Glomerular endothelial cell (primary cell): ENCODE results near the gene TMEM87B. TPM values are rescaled to one million over a fixed set of nuclear protein-coding genes. Genes with fewer than 3 reads are reported as not detected.

Experiments
- DNase-seq: peaks from one replicate; pipeline ENCODE4 v3.0.0-alpha.2; 2011; ENCODE audit warnings: low read depth, low spot score; ENCODE audit errors: extremely low read depth
- total RNA-seq: library from RNA; depleted of rRNA; stranded (reverse); fragments of >200 nt; gene quantifications from 2 replicates; pipeline ENCODE4 v1.2.3, GENCODE V29; 2015

The TMEM87B gene
- total RNA-seq, 1 donor from 2014 or later = 23.6 TPM

DNA sequence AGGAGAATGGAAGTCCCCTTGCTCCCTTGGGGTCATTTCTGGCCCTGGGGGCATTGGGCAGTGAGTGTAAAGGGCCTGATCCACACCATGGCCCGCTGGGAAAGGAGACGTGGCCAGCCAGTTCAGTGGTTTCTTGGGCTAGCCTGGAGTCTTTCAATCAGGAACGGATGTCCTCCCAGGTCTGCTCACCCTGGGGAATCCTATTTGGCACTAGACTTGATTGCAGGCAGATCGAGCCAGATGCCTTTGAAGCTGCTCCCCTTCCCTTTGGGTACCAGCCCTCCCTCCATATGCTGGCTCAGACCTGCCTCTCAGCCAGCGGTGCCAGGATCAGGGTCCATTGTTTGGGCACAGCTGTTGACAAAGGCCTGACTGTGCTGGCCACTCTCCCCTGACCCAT is 94.1 kb downstream of the TMEM87B start:
- no peak for DNase-seq

DNA sequence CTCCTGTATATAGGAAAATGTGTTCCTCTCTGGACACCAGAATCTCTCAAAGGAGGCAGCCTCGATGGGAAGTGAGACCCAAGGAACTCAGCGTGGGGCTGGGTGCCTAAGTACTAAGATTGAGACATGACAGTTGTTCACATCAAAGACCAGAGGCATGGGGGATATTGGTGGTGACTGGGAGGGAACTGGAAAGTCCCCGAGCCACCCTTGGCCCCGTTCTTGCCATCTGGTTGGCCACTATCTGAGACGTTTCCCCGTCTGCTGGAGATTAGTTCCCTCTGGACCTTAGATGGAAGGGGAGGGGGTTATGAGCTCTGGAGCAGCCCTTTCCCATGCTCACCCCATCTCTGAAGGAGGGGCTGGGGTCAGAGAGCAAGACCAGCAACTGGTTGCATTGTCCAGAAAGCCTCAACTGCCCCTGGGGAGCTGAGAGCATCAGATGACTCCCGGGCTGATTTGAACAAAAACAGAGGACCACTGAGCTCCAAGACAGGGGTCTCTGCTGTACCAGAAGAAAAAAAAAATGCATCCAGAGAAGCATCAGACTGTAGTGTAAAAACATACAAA is 94.9 kb downstream of the TMEM87B start:
- no peak for DNase-seq

DNA sequence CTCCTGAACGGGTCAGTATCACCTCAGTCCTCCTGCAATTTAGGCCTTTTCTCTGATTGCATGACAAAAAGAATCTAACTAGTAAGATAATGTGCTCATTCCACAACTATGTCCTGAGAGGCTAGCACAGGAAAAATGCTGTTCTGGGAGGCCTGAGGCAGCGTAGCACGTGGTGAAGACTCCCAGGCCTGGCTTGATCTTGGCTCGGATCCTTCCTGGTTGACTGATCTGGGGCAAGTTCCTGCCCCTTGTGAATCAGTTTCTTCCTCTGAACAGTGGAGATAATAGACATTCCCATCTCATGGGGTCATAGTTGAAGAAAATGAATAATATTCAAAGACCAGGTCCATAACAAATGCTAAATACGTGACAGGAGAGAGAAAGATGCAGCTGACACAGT is 95.4 kb downstream of the TMEM87B start:
- DNase-seq = peak; percentile 50

DNA sequence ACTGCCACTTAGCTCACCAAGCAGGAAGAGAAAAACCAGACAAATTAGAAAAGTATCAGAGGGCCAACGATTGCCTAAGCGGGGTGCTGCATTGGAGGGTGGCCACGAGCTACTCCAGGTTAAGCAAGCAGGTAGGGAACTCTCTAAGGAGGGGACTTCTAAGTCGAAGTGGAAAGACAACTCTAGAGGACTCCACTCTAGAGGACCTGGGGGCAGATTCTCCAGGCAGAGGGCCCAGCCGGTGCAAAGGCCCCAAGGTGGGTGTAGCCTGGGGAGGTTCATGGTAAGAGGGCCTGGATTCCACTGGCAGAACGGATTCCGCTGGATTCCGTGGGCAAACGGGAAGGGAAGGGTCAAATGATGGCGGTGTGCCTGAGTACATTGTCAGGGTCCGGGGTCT is 95.8 kb downstream of the TMEM87B start:
- no peak for DNase-seq

DNA sequence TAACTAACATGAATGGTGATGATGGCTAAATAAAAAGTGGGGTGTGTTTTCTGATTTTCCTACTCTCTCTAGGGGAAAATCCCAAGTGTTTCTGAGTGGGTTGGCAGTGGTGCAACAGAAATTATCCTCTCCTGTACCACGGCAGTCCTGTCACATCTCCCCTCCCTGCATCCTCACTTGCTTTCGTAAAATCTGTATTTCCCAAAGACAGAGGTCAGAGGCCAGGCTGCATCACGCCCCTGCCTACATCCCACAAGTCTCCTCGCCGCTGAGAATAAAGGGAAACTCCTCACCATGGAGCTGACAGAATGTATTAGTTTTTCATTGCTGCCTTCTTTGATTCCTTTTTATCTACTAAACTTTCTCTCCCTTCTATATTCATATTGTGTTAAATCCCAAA is 96.2 kb downstream of the TMEM87B start:
- DNase-seq = no peak

DNA sequence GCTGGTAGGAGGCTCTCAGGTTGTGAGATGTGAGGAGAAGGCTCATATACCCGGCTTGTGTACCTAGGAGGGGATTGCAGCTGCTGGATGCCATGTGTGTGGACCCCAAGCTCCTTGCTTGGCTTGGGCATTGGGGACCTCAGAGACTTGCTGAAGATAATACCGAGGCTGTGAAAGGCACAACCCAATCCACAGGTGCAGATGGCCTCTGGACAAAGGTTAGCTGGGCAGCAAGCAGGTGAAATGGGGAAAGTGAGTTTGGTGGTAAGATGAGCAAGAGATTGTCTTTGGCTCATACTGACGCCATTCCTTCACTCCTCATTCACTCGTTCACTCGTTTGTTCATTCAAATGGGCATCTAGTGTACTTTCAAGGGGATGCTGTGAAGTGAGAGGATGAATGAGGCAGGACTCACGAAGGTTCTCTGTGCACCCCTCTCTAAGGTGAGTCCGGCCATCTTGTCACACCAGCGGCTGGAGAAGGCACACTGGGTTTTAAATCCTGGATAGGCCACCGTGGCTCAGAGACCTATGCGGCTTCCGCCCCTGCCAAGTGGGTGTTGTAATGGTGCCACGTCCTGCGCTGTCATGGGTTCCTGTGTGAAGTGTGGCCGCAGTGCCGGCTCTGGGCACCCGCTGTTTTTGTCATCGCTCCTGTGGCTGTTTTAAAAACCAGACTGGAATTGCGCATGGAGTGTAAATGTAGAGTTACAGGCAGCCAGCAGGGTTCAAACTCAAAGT is 96.8 kb downstream of the TMEM87B start:
- no peak for DNase-seq

DNA sequence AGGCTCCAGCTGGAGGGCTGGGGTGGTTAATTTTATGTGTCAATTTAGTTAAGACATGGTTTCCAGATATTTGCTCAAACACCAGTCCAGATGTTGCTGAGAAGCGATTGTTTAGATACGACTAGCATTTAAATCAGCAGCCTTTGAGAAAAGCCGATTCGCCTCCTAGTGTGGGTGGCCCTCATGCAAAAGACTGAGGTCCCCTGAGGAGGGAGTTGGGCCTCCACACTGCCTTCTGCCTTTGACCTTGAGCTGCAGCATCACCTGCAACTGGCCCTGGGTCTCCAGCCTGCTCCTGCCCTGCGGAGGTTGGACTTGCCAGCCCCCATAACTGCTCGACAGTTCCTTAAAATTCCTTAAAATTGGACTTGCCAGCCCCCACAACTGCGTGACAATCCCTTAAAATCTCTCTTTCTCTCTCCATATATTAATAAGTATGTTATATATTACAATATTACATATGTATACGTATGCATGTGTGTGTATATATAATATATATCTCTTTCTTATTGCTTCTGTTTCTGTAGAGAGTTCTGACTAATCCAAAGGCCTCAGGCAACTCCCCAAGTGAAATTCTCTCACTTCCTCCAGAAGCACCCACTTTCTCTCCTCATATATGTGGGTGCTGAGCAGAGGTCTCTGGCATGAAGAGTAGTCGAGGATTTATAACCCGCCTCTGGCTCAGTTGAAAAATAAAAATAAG is 97.6 kb downstream of the TMEM87B start:
- no peak for DNase-seq

DNA sequence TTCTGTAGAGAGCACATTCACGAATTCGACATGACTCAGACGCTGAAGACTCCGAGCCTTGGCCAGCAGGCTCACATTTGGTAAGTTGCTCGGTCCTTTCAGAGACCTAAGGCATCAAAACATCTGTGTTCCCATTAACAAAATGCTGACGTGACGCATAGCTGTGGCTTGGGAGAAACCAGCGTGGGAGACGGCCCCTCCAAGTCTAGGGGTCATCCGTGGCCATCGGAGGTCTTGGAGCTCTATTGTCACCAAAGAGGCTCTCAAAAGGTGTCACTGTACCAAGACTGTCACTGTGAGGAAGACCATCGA is 98.1 kb downstream of the TMEM87B start:
- no peak for DNase-seq

DNA sequence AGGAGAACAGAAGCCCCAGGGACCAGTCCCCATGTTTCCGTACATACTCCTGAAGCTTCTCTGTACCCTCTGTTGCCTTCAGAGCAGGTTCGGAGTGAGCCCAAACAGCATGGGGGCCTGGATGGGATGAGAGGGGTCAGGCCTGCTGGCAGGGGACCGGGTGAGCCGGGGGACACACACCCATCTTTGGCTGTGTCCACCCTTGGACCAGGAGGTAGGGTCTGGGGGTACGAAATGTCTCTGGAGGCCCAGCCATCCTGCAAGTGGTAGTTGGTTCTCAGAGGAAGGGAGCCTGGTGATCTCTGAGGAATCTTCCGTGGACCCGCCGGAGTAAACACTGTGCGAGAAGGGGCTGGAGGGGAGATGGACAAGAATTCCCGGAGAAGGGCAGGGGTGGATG is 98.4 kb downstream of the TMEM87B start:
- DNase-seq = no peak

DNA sequence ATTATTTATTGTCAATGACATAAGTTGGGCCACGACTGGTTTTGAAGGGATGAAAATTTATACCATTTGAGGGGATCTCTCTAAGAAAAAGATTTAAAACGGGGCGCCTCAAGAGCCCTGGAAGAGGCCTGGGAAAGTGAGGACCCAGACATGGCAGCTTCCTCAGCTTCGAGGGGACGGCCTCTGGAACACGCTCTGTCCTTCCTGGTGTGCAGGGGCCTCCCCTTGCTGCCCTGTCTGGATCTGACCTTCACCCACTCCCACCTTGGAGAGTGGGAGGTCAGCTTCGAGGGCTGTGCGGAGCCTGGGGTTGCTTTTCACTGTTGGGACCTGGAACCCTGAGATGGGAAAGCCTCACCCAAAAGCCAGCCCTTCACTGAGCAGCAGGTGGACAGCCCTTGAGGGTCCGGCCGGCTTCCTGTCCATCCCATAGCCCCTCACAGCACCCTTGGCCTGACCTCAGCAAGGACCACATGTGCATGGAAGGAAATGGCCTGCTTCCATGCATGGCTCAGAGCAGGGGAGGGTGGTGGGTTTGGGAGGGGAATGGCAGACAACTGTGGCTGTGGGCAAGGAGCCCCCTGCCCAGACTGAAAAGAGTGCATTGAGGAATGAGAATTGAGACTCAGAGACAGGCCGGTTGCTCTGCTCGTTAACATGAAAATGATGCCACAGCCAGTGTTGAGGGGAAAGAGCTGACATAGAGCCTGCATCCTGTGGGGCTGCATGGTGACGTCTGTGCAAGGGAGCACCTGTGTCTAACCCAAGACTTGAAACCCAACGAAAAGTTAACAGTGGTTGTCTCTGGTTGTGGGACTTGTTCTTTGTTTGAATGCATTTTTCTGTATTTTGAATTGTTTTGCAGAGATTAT is 99.4 kb downstream of the TMEM87B start:
- DNase-seq = no peak

DNA sequence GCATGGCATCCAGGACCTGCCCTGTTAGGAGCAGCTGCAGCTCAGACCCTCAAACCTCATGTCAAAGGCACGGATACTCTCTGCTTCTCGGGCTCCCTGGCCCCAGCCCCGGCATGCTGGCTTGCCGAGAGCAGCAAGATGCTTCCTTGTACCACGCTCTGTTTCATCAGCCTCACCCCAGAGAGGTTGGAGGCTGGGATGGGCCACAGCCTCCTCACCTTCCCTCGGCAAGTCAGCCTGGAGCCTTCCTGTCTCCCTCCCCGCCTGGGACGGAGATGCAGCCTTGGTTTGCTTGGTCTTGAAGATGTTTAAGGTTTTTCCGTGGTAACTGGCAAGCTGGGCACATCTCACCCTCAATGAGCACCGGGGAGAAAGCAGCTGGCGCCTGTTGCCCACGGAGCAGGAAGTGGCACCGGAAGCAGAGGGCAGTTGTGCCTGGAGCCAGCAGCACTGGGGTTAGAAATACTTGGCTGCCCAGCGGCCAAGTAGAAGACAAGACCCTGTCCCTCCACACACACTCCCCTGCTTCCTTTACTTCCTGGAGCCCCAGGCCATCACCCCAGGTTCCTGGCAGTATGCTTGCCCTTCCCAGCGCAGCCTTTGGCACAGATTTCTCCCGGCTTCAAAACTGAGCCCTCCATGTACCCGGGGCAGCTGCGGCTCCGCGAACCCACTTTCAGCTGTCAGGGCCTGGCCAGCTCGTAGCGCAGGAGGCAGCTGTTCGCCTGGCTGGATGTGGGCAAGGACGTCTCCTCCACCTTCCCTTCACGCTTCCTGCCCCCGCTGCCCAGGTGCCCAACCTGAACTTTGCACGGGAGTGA is 100.5 kb downstream of the TMEM87B start:
- no peak for DNase-seq

DNA sequence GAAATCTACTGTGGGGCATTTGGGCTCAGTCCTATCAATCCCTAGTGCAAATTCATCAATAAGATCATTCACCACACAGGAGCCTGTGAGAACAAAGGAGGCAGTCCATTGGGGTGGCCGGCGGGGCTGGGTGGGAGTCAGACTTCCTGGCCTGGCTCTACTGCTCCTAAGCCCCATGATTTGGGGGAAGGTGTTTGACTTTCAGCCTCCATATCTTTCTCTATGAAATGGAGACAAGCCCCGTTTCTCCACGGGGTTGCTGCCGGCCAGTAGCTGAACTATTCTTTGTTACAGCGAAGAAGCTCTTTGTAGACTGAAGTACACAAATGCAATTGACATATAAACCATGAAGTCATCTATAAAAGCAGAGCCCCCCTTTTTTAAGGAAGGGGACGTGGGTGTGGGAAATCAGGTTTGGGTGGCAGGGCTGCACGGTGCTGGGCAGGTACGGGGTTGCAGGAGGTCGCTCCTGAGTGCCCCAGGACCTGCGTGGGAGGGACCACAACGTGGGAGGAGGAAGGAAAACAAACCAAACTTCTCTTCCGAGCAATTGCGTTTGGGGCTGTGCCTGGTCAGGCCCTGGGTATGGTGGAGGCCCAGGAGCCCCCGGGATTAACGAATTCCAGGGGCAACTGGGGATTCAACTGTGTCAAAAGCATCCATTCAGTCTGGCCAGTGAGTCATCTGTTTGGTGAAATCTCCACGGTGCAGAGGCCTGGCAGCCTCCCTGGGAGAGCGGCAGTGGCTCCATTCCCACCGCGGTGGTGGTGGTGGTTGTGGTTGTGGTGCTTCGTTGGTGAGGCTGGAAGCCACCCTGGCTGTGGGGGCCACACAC is 101.3 kb downstream of the TMEM87B start:
- no peak for DNase-seq

DNA sequence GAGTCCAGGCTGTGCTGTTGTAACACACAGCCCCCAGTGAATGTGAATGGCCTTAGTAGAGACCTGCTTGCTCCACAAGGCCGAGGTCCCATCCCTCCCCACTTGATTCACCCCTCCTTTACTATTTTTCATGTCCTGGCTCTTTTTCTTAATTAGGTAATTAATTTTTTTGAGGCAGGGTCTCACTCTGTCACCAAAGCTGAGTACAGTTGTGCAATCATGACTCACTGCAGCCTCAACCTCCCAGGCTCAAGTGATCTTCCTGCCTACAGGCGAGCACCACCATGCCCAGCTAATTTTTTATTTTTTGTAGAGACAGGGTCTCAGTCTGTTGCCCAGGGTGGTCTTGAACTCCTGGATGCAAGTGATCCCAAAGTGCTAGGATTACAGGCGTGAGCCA is 102.4 kb downstream of the TMEM87B start:
- no peak for DNase-seq

DNA sequence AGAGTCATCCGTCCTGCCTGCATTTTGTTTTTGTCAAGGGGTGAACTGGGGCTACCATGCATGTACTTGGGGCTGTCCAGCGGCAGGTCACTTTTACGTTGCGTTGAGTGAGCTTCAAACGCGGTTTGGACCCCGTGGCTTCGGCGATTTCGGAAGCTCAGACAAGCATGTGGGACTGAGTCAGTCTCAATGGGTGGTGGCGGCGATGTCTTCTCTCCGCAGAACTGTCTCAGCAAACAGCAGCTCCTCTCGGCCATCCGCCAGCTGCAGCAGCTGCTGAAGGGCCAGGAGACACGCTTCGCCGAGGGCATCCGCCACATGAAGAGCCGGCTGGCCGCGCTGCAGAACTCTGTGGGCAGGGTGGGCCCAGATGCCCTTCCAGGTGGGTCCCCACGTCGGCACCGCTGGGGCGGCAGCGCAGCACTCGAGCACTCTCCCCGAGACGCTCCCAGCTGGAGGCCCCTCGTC is 104.4 kb downstream of the TMEM87B start:
- DNase-seq = no peak

DNA sequence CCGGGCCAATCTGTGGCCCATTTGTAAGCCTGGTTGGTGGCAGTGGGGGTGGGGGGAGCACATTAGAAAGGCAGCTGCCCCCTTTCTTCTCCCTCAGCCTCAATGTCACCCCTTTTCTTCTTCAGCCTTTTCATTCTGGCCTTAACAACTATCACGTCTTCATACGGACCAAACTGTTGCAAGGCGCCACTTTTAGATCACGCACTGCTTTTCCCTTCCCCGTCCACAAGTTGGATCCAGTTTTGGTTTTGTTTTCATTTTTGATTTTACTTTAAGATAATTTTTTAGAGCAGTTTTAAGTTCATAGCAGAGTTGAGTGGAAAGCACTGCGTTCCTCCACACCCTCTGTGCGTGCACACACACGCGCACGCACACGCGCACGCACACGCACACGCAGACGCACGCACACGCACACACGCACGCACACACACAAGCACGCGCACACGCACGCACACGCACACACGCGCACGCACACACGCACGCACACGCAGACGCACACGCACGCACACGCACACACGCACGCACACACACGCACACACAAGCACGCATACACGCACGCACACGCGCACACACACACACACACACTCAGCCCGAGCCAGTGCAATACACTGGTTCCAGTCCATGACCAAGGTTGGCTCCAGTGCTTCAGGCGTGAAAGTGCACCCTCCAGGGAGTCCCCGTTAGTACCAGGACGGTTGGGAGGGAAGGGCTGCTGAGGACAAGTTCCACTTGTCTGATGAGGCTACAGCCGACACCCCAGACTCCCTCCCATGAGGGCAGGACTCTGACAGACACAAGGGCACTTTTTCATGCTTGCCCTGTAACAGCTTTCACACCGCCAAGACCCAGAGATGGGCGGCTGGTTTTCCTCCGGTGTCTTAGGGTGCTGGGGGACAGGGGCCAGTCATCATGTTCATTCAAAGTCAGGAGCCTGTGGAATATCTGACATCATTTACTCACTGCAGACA is 105.5 kb downstream of the TMEM87B start:
- no peak for DNase-seq

DNA sequence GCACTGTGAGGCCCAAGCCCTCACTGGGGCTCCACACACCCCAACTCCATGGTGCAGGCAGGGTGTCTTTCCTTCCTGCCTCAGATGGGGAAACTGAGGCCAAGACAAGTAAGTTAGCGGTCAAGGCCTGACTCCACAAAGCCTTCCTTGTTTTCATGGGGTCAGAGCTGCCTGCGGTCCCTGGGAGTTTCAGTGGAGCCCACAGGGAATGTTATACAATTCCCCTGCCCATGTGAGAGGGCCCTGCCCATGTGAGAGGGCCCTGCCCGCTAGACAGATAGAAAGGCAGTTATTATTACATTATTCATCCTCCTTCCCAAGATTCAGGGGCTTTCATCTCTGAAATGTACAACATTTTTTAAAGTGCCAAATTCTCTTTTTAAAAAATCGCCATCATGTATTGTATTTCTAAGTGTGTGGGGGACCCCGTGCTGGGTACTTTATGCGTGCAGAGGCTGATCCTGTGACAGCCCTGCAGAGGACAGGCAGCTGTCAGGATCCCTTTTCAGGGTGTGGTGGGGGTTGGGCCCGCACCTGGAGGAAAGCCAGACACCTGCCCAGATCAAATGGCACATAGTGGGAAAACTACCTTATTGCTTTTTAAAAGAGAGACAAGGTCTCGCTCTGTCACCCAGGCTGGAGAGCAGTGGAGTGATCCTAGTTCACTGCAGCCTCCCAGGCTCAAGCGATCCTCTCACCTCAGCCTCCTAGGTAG is 106.5 kb downstream of the TMEM87B start:
- no peak for DNase-seq

DNA sequence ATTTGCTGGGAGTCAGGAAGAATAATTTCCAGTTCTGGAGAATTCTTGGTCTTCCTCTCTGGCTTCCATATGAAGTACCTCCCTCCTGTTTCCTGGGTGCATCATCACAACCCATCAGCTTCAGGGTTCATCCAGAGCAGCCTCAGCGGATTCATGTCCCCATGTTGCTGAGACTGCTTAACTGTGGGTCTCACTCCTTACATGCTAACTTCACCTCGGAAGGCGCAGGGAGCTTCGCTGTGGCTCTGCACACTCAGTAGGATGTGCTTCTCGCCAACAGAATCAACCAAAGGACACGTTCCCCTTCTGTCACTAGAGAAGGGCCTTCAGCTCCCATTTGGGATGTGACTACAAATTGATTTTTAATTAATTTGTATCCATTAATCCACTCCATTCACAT is 107.3 kb downstream of the TMEM87B start:
- DNase-seq = no peak

DNA sequence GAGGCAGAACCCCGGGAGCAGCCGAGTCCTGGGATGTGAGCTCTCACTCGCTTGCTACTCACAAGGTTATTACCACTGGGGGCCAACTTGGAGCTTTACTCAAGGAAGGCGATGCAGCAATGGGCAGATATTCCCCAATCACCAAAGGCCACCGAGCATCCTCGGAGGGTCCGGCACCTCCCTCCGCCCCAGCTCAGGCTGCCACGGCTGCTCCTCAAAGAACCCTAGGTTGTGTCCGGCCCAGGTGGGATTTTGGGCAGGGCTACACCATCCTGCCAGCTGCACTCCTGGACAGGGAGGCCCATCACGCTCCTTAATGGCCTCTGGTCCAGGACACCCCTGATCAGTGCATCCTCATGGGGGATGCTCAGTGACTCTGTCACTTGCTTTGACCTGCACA is 107.9 kb downstream of the TMEM87B start:
- no peak for DNase-seq
